ENCODE measurements around the gene MEX3D.

DNA sequence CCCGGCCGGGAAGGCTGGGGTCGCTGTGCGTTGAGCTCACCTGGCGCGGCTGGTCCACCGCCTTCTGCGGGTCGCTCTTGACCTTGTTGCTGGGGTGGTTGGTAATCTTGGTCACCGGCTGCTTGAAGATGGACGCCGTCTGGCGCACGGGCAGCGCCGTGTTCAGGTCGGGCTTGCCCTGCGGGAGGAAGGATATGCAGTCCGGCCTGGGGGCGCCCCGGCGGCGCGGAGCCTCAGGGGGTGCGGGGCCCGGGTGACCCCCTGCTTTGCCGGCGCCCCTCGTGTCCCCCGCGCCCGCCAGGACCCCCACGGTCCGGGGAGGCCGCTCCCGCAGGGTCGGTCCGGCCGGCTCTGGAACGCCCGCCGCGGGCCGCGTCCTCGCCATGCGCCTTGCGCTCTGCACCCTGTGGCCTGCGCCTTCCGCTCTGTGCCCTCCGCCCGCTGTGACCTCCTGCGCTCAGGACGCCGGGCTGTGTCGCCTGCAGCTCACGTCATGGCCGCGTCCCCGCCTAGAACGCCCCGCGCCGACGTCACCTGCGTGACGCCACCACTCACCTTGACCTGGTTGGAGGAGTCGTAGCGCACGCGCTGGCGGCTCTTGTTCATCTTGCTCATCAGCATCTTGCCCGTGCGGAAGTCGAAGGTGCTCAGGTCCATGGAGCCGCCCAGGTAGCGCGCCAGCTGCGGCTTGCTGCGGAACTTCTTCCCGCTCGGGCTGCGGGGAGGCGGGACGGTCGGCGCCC lies 16.5 kb upstream of the MEX3D start:
- TF ChIP-seq POLR2A (IDR thresholded peaks at IDR 0.05): no peak
- TF ChIP-seq, protein P1, sequence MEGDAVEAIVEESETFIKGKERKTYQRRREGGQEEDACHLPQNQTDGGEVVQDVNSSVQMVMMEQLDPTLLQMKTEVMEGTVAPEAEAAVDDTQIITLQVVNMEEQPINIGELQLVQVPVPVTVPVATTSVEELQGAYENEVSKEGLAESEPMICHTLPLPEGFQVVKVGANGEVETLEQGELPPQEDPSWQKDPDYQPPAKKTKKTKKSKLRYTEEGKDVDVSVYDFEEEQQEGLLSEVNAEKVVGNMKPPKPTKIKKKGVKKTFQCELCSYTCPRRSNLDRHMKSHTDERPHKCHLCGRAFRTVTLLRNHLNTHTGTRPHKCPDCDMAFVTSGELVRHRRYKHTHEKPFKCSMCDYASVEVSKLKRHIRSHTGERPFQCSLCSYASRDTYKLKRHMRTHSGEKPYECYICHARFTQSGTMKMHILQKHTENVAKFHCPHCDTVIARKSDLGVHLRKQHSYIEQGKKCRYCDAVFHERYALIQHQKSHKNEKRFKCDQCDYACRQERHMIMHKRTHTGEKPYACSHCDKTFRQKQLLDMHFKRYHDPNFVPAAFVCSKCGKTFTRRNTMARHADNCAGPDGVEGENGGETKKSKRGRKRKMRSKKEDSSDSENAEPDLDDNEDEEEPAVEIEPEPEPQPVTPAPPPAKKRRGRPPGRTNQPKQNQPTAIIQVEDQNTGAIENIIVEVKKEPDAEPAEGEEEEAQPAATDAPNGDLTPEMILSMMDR (IDR thresholded peaks at IDR 0.05): no peak

Data from esophagus squamous epithelium (tissue), 4 donors.